GM18870 (cell line): ENCODE measurements around the gene ATMIN.
A peak's percentile ranks its signal among the peaks of the same experiment; 100 is the strongest.

ENCODE experiments used
- ATAC-seq: cut with Tn5 transposase; IDR thresholded peaks from one replicate; pipeline ENCODE4 v1.9.1; 2021; ENCODE audit warnings: moderate library complexity; ENCODE audit not compliant: unreplicated experiment

ATMIN gene

DNA sequence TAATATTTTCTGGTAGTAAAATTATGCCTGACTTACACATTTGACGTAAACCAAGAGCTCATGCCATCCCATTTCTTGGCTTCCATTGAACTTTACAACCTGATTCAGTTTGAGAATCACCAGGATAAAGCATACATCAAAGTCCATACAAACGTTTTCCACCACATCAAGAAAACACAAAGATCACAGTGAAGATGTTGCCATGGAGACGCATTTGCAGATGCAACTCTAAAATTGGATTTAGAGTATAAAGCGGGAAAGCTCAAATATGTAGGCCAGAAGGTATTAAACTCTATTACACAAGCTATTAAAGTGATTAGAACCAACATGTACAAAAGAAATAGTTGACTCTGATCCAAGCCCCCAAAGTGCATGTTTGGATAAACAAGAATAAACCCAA, 31.0 kb downstream of the ATMIN start:
- ATAC-seq = no peak

- no peak for ATAC-seq
Measured at GRCh38 chr16:81067166-81067565, 31.5 kb downstream of the ATMIN start.

DNA sequence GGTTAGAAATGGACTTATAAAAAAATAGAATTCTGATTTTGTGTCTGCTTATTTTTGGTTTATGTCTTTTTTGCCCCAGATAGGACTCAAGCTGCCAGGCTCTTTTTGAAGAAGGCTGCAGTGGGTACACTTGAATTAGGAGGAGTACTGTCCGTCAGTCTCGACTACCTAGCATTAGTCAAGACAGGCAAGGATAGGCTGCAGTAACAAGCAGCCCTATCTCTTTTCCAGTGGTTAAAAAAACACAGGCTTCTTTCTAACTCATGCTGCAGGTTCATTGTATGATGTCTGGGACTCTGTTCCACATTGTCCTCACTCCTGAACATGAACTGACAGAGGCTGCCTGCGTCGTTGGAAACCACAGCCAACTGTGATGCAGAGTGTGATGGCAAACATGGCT, 33.4 kb downstream of the ATMIN start:
- no peak for ATAC-seq

DNA sequence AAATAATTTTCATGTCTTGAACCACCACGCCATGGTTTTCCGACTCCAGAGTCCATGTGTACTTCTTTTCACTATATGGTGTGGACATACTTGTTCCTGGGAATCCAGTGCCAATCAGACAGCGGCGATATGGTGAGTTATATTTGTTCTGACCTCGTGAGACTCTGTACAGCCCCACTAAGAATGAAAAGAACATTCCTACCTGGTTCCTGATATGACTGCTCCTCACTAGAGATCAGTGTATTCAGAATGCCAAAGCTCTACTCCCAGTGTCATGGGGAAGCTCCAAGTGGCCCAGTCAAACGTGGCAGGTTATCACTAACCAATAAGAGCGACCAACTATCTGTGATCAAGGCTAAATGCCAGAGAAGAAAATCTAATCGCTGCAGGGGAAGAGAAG, 35.3 kb downstream of the ATMIN start:
- ATAC-seq = no peak

GRCh38 chr16:81071805-81072204, 36.2 kb downstream of the ATMIN start:
- no peak for ATAC-seq

GRCh38 chr16:81073560-81074330, 38.1 kb downstream of the ATMIN start:
- ATAC-seq = no peak

- ATAC-seq = peak; percentile 81
Measured at GRCh38 chr16:81076566-81077075, 41.0 kb downstream of the ATMIN start.

DNA sequence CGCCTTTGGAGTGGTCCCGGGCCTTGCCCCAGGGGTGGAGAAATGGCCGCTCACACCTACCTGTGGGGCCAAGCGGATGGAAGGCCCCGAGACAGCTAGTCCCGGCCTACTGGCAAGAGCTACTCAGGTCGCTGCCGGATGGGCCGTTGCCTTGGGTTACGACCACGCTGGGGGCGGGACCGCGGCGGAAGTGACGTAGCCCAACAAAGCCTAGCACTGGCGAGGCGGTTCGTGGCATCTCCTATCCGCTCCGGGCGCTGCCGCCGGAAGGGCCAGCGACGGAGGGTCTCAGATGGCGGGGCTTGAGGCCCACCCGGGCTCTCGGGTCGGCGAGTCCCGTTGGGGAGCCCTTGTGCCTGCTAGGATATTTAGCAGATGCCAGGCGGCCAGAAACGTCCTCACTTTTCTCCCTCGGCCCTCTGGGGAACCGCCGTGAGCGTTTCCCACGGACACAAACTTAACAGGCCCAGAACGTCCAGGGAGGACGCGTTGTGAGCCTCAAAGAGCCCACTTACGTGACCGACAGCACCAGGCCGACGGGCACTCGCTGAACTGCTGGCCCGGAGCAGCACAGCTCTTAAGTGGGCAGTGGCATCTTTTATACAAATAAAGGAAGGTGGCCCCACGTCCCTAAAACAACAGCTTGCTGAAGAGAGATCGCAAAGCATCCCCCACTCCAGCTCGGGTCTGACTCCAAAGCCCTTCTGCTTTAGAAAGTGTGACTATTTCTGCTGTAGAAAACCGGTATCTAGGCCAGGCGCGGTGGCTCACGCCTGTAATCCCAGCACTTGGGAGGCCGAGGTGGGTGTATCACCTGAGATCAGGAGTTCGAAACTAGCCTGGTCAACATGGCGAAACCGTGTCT, 41.7 kb downstream of the ATMIN start, which contains the start of gene C16orf46:
TSS of gene C16orf46 (minus strand) at position 163 of the 865 bp plus-strand sequence. CDS start 13,283 bp downstream, outside the sequence.
- peak; percentile 93 for ATAC-seq

DNA sequence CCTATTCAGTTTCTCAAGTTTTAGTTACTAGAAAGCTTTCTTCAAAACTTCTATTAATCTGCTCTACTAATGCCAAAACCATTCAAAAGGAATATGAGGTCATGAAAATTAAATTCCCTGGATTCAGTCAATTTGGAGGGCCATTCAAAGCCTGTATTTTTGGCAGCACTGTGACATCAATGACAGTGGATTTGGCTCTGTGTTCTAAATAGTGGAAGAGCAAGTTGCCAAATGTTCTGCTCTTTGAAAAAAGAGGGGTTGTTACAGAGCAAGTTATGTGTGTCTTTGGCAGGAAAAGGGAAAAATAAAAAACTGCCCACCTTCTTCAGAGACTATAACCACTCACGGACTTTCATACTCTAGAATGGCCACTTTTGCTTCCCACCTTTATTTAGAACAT, 44.6 kb downstream of the ATMIN start:
- ATAC-seq = no peak

GRCh38 chr16:81081014-81081413, 45.4 kb downstream of the ATMIN start:
- no peak for ATAC-seq

DNA sequence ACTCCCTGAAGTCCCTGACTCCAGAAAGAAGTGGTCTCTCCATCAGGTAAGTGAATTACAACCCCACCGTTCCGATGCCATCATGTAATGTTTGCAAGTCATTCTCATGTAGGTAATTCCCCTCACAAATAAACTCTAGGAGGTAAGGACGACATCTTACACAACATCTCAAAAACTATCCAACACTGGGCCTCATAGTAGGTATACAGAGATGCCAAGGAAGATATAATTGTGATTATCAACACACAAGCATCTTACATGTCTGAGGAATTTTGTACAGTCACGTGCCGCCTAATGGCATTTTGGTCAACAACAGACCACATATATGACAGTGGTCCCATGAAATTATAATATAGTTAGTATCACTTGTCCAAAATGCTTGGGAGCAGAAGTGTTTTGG, 53.2 kb downstream of the ATMIN start:
- no peak for ATAC-seq

DNA sequence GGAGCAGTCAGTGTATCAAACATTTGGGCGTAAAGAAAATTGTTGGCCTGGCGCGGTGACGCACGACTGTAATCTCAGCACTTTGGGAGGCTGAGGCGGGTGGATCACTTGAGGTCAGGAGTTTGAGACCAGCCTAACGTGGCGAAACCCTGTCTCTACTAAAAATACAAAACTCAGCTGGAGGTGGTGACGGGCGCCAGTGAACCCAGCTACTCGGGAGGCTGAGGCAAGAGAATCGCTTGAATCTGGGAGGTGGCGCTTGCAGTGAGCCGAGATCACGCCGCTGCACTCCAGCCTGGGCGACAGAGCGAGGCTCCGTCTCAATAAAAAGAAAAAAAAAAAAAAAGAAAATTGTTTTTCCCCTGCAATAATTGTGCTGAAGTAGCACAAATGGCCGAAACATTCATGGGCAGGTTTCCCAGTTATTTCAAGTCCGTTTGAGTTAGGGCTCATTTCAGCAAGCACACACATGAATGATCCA, 59.2 kb downstream of the ATMIN start:
- no peak for ATAC-seq

DNA sequence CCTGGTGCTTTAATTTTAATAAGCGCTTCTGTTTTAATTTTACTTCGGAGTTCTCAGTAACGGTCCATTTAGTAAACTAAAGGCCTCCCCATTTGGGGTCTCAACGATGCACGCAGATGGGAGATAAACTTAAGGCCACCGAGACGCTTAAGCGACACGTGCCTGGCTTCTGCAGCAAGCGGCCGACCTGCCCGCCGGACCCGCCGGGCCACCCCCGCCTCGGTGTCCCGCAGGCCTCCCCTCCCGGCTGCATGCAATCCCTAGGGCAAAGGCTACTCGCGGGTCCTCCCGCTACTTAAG, 60.0 kb downstream of the ATMIN start:
- ATAC-seq = peak; percentile 6

DNA sequence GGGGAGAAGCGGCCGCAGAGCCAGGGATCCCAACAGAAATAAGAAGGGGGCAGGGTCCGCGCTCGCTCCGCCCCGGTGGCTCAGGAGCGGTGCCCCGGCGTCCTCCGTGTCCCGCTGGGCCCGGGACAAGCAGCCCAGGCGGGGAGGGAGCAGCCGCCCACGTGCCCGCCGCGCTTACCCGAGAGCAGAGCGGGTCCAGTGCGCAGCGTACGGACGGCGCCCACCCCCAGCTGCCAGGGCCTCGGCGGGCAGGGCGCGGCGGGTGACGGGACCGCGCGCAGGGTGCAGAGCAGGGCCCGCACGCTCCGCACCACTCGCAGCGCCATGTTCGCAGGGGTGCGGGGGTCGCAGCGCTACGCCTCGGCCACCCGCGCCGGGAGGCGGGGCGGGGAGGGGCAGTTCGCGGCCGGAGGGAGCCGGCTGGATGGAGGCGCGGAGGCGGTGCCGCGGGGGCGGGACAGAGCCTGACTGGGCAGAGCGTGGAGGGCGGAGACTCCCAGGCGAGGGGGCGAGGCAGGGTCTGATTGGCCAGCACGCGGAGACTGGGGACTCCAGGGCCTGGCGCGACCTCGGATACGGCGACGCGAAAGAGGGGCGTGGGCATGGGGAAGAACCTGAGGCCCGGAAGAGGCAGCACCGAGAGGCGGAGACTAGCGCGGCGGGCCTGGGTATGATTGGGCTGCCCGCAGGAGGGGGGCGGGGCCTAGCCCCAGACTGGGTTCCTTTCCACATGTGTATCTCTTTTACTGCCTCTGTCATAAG, 60.5 kb downstream of the ATMIN start, which contains the start of gene GCSH:
TSS of gene GCSH (minus strand) at position 443 of the 762 bp plus-strand sequence. CDS start at position 326, 117 bp downstream.
- ATAC-seq = peak; percentile 97

- peak; percentile 1 for ATAC-seq
Measured at GRCh38 chr16:81096715-81097208, 61.1 kb downstream of the ATMIN start.
